GM12878 (cell line): Measurements from ENCODE around the gene TRAPPC2.

Source experiments
- CHD4 ChIP-seq: fragments of 200-600 bp; sonication (generic); IDR thresholded peaks from 2 replicates; pipeline ENCODE4 v1.6.1; 2016; ENCODE audit warnings: mild to moderate bottlenecking
- EGR1 ChIP-seq, 2 experiments: IDR thresholded peaks; 1 replicate in 1 of 2; 2 replicates in 1 of 2; pipeline ENCODE4 v1.6.1; 2011 to 2012; ENCODE audit warnings: low read depth in 2 of 2, low read length in 2 of 2, borderline replicate concordance in 1 of 2, mild to moderate bottlenecking in 1 of 2, moderate library complexity in 1 of 2

GRCh38 chrX:13764765-13765164, 30.3 kb upstream of the TRAPPC2 start:
- TF ChIP-seq CHD4 (no peak), EGR1 (IDR thresholded peaks at IDR 0.05; ENCODE audit: borderline replicate concordance in 1 of 2, low read depth in 2 of 2, low read length in 2 of 2) (no peak)
